HG02759 (cell line): ENCODE results near the gene PLCB1.
"Not testable (repeated sequence)": the region's sequence is repeated elsewhere in the genome, so short reads cannot be mapped to it uniquely, and the experiment has no call there.

Experiments used
- ATAC-seq: cut with Tn5 transposase; IDR thresholded peaks from one replicate; pipeline ENCODE4 v1.9.1; 2021; ENCODE audit warnings: mild to moderate bottlenecking, moderate library complexity; ENCODE audit not compliant: unreplicated experiment

PLCB1 gene

DNA sequence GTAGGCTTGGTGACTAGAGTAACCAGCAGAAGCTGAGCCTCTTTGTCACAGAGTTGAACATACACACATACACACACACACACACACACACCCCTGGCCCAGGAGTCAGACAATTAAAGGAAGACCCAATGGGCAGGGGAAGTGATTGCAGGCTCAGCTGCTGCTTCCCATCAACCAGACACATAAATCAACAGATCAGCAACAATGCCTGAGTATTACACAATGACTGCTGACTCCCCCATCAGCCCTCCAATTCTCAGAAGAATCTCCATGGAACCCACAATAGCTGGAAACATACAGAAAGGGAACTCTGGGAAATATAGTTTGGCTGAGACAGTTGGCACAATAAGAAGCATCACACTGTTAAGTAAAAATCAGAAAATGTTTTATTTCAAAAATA, 666.4 kb downstream of the PLCB1 start:
- no peak for ATAC-seq

GRCh38 chr20:8800089-8800488, 668.0 kb downstream of the PLCB1 start:
- no peak for ATAC-seq

DNA sequence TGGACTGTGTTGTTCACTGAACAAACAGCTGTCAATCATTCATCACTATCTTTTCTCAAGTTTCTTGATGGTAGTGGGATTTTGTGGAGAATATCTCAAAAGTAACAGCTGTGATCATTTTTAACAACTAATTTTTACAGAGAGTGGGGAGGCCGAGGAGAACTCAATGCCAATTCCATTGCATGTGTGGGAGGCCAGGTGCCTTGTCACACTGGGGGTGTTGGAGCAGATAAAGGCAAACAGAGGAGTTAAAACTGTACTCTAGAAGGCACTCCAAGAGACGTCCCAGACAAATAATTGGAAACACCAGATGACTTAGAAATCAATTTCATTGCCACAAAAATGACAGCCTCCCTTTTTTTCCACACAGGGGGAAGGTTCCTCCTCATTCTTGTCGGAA, 669.6 kb downstream of the PLCB1 start:
- no peak for ATAC-seq

DNA sequence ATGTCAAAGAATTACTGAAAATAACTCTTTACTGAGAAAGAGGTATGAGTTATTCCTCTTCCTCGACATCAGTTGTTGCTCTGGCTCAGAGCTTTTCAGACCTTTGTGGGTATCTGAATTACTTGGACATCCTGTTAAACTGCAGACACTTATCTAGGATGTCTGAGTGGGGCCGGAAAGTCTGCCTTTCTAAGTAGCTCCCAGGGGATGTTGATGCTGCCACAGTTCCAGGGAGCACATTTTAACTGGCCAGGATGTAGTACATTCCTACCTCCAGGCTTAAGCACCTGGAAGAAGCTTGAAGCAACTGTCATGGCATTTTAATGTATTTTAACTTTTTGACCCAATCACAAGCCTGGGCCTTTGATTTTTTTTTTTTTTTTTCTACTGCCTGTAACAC, 671.0 kb downstream of the PLCB1 start:
- ATAC-seq = no peak

DNA sequence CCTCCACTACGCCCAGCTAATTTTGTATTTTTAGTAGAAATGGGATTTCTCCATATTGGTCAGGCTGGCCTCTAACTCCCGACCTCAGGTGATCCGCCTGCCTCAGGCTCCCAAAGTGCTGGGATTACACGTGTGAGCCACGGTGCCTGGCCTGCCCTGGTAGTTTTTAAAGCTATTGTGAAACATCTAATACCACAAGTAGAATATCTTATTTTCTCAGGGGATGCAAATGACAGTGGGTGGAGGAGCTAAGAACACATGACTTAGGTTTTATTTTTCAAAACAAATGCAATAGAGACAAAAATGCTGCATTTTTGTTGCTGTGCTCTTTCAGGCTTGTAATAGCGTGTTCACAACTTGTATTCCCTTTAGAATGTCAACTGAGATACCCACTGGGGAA, 671.9 kb downstream of the PLCB1 start:
- no peak for ATAC-seq

GRCh38 chr20:8805737-8806442, 673.8 kb downstream of the PLCB1 start:
- peak; percentile 47 for ATAC-seq

DNA sequence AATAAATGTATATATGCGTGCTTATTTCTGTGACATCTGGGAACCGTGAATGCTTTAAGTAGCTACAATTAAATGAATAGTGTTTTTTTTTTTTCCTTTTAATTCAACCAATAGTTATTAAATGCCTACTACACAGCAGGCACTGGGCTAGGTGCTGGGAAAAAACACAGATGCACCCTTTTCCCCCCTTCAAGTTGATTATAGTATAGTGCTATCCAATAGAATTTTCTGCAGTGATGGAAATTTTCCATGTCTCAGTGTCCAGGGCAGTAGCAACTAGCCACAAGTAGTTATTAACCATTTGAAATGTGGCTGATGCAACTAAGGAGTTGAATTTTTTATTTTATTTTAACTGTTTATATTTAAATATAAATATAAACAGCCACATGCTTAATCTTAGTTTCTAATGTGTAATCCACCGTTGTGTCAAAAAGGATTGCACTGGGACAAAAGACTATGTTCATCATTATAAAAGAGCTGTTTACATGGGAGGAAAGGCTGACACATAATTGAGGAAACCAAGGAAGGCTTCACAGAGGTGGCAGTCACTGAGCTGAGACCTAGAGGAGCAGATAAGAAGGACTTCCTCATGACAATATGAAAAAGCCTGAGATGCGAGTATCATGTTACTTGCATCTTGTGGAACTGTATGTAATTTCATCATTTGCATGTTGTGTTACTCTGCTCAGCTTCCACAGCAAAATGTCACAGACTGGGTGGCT, 675.6 kb downstream of the PLCB1 start:
- ATAC-seq = no peak

DNA sequence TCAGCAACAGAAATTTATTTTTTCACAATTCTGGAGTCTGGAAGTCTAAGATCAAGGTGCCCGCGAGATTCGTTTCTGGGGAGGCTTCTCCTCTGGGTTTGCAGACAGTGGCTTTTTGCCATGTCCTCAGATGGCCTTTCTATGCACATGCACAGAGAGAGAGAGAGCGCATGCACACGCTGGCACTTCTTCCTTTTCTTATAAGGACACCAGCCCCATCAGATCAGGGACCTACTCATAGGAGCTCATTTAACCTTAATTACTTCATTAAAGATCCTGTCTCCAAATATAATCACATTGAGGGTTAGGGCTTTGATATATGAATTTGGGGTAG, 676.1 kb downstream of the PLCB1 start:
- ATAC-seq = no peak

GRCh38 chr20:8809107-8809953, 677.3 kb downstream of the PLCB1 start:
- ATAC-seq = no peak

DNA sequence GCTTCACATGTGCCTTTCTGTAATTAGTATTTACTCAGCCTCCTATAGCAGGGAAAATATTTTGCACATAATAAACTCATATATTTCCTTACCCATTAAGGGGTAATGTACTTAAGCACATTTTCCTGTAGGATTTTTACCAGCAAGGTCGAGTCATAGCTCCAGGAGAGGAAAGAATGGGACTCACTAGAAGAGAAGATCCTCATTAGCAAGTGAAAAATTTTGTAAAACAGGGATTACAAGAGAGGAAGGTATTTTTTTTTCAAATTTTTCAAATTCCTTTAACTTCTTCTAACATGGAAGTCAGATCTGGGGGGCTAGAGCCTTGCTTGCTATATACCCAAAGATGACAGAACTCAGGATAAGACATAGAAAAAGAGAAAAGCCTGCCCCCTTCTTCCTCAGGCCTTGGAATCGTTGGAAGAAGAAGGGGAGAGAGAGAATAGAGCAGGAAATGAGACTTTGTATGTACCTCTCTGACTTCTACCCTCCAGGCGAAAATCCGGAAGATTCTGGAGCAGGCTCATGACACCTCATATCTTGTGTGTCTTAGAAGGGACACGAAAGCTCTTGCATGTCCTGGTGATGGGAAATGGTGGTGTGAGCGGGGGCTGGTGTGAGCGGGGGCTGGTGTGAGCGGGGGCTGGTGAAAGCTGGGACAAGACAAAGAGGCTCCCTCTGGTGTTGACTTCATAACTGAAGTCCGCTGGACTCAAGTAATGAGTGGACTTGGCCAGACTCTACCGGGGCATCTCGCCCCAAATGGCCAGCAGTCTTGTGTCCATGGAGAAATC, 679.9 kb downstream of the PLCB1 start:
- ATAC-seq = no peak

DNA sequence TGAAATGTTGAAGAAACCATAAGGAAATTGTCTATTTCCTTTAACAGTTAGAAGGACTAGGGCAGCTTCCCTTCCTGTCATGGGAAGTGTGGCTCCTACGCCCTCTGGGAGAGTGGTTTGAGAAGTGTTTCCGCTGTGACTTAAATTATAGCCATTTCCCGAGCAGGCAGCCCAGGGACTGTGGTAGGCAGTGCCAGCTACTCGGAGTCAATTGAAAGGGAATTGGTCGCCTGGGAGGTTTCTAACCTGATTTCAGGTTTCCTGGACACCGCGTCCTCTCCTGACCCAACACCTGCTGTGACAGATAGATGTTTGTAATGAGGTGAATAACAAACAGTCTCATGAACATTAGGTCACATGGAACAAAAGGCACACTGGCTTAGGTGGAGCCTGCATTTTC, 680.8 kb downstream of the PLCB1 start:
- ATAC-seq = no peak

GRCh38 chr20:8815208-8815607, 683.1 kb downstream of the PLCB1 start:
- no peak for ATAC-seq

GRCh38 chr20:8829256-8829655, 697.2 kb downstream of the PLCB1 start:
- ATAC-seq = no peak

GRCh38 chr20:8834294-8834693, 702.2 kb downstream of the PLCB1 start:
- ATAC-seq = not testable (repeated sequence)

- no peak for ATAC-seq
These were observed 702.8 kb downstream of the PLCB1 start for GRCh38 chr20:8834851-8835250.

DNA sequence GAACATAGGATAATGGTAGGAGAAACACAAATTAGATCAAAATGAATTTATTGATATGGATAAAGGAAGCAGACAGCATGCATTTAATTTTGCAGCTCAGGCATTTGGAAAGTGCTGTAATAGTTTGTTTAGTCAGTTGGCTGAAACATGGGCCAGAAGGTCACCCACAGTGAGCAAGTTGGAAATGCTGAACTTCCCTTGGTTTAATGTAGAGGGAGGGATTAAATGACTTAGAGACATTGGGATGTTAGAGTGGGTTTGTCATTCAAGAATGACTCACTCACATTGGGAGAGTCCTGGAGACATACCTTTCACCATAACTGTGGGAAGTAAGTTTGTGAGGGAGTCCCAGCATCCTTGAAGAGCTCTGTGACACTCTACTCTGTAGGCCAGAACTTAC, 705.3 kb downstream of the PLCB1 start:
- ATAC-seq = no peak

- no peak for ATAC-seq
These were observed 710.5 kb downstream of the PLCB1 start for GRCh38 chr20:8842525-8842924.

- ATAC-seq = no peak
These were observed 712.1 kb downstream of the PLCB1 start for GRCh38 chr20:8844179-8844578.

DNA sequence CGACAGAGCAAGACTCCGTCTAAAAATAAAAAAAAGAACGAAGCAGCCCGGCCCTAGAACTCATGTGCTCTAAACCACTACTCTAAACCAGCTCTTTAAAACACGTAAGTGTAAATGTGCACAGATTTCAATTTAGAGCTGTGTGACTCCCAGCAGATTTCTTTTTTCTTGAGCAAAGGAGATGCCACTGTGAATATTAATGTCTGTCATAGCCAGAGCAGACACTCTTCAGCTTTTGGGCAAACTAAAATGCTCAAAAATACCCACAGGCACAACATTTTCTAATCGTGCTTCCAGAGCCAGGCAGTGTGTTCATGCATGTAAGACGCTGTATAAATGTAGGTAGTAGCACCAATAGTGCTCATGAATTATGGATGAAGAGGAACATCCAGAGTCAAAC, 717.9 kb downstream of the PLCB1 start:
- no peak for ATAC-seq

- no peak for ATAC-seq
These were observed 719.4 kb downstream of the PLCB1 start for GRCh38 chr20:8851446-8851845.

DNA sequence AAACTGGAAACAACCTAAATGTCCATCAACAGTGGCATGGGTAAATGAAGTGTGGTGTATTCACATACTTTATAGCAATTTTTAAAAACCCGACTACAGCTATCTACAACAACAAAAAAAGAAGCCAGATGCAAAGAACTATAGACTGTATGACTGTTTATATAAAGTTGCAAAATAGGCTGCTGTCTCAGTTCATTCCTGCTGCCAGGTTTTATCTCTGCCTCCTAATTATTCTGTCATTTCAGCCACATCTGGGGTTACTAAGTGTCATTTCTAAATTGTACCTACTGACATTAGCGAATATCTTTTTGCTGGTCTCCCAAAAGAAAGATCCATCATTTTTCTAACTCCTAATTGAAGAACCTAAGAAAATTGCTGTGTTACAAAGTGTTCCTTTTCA, 719.9 kb downstream of the PLCB1 start:
- not testable (repeated sequence) for ATAC-seq
